Measurements from ENCODE around the gene HIBADH.

The HIBADH gene

GRCh38 chr7:27590416-27590815, 72.3 kb downstream of the HIBADH start:
- no peak overlapping the region for H3K4me3 ChIP-seq (replicated peaks; ENCODE audit: low read depth, low read length)
- DNase-seq (ENCODE audit: extremely low read depth, insufficient read length): no peak

GRCh38 chr7:27587429-27587828, 75.3 kb downstream of the HIBADH start:
- peak; percentile 7 for DNase-seq (ENCODE audit: extremely low read depth, insufficient read length)
- H3K4me3 ChIP-seq (replicated peaks; ENCODE audit: low read depth, low read length): no peak overlapping the region
- H3K27me3 ChIP-seq (replicated peaks; ENCODE audit: control insufficient read depth, insufficient read depth, low read length): no peaks in the 10 kb centered on the region
- TF ChIP-seq, protein P1, sequence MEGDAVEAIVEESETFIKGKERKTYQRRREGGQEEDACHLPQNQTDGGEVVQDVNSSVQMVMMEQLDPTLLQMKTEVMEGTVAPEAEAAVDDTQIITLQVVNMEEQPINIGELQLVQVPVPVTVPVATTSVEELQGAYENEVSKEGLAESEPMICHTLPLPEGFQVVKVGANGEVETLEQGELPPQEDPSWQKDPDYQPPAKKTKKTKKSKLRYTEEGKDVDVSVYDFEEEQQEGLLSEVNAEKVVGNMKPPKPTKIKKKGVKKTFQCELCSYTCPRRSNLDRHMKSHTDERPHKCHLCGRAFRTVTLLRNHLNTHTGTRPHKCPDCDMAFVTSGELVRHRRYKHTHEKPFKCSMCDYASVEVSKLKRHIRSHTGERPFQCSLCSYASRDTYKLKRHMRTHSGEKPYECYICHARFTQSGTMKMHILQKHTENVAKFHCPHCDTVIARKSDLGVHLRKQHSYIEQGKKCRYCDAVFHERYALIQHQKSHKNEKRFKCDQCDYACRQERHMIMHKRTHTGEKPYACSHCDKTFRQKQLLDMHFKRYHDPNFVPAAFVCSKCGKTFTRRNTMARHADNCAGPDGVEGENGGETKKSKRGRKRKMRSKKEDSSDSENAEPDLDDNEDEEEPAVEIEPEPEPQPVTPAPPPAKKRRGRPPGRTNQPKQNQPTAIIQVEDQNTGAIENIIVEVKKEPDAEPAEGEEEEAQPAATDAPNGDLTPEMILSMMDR (IDR thresholded peaks at IDR 0.05; ENCODE audit: insufficient read depth, low read length, poor library complexity, severe bottlenecking): no peak
- H3K36me3 ChIP-seq (ENCODE audit: control insufficient read depth, insufficient read depth, low read length): no peaks in the 10 kb centered on the region

More at GRCh38 chr7:27590416-27590815, 72.3 kb downstream of the HIBADH start:
- H3K27me3 ChIP-seq (replicated peaks; ENCODE audit: control insufficient read depth, insufficient read depth, low read length): no peaks in the 10 kb centered on the region
- H3K36me3 ChIP-seq (ENCODE audit: control insufficient read depth, insufficient read depth, low read length): no peaks in the 10 kb centered on the region
- TF ChIP-seq, protein P1 (IDR thresholded peaks at IDR 0.05; ENCODE audit: insufficient read depth, low read length, poor library complexity, severe bottlenecking): no peak

DNA sequence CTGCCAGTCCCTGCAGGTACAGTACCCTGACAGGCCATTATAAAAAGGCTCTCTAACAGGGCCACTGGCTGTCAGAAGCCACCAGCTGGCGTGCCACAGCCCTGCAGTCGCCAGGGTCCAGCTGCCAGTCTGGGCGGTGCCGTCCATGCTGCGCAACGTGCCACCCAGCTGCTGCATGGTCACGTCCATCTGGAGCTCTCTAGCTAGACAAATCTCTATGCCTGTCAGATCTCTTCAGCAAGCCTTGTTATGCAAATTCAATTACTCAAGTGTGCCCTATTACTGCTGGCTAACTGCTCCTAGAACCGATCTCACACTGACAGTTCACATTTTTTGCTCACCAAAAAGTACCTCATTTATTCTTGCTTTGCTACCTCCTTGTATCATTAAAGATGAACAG, 75.9 kb downstream of the HIBADH start:
- no peaks in the 10 kb centered on the region for H3K27me3 ChIP-seq (replicated peaks; ENCODE audit: control insufficient read depth, insufficient read depth, low read length)
- DNase-seq (ENCODE audit: extremely low read depth, insufficient read length): peak; percentile 69
- no peak overlapping the region for H3K4me3 ChIP-seq (replicated peaks; ENCODE audit: low read depth, low read length)
- no peaks in the 10 kb centered on the region for H3K36me3 ChIP-seq (ENCODE audit: control insufficient read depth, insufficient read depth, low read length)
- TF ChIP-seq, protein P1 (IDR thresholded peaks at IDR 0.05; ENCODE audit: insufficient read depth, low read length, poor library complexity, severe bottlenecking): no peak

DNA sequence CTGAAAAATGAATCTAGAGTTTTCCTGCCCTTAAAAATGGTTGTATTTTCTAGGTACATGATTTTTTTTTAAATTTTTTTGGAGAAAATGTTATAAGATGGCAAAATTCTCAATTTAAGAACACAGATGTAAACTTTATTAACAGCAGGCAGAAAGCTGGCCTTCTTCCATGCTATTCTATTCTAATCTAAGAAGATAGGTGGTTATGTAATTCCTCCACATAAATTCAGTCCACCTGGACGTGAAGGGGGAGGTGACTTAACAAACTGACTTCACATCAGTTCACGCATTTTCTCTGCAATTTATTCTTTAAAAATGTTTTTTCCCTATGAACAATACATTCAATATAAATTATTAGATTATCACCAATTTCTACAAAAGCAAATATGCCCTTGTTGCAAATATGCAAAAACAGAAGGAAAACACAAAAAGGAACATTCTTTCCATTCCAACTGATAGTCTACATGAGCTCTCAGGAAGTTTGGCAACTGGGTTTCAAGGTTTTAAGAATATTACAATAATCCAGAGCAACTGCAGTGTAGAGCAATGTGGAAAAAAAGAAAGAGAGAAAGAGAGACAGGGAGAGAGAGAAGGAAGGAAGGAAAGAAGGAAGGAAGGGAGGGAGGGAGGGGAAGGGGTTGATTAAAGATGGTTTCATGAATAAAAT, 76.8 kb downstream of the HIBADH start:
- Histone ChIP-seq H3K4me3 (replicated peaks; ENCODE audit: low read depth, low read length) (no peak overlapping the region), H3K36me3 (ENCODE audit: control insufficient read depth, insufficient read depth, low read length) (no peaks in the 10 kb centered on the region), H3K27me3 (replicated peaks; ENCODE audit: control insufficient read depth, insufficient read depth, low read length) (no peaks in the 10 kb centered on the region)
- TF ChIP-seq, protein P1 (IDR thresholded peaks at IDR 0.05; ENCODE audit: insufficient read depth, low read length, poor library complexity, severe bottlenecking): no peak
- DNase-seq (ENCODE audit: extremely low read depth, insufficient read length): no peak

DNA sequence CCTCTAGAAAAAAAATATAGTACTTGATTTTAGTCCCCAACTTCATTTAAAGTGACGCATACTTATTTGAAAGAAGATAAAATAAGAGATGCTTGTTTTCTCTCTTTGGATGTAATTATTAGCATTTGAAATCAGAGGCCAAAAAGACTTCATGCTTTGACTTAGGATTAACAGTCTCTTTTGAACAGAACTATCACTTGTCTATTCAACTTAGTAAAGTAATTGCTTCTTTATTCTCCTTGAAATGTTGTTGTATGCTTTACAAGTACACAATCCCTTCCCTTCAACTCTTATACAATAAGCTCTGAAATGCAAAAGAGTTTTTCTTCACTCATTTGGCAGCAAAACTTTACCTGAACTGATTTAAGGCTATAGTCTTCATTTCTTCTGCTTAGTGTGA, 80.8 kb downstream of the HIBADH start:
- TF ChIP-seq, protein P1 (IDR thresholded peaks at IDR 0.05; ENCODE audit: insufficient read depth, low read length, poor library complexity, severe bottlenecking): no peak
- Histone ChIP-seq H3K36me3 (ENCODE audit: control insufficient read depth, insufficient read depth, low read length) (no peaks in the 10 kb centered on the region), H3K27me3 (replicated peaks; ENCODE audit: control insufficient read depth, insufficient read depth, low read length) (no peaks in the 10 kb centered on the region), H3K4me3 (replicated peaks; ENCODE audit: low read depth, low read length) (no peak overlapping the region)
- DNase-seq (ENCODE audit: extremely low read depth, insufficient read length): no peak

DNA sequence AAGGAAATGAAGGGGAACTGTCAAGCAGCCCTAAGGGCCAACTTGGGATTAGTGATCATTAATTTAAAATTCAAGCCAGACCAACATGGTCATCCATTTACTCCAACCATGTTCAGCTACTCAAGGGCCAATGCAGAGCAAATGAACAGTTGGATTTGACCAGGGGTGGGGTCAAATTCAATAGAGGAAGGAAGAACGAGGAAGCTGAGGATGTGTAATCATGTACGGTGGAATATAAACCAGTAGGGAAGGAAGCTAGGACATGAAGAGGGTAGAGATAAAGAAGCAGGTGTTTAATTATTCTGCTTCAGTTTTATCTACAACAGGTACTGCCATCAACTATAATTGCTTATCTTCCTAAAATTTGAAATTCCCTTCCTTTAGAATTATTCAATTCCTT, 81.6 kb downstream of the HIBADH start:
- no peak for DNase-seq (ENCODE audit: extremely low read depth, insufficient read length)
- Histone ChIP-seq H3K36me3 (ENCODE audit: control insufficient read depth, insufficient read depth, low read length) (no peaks in the 10 kb centered on the region), H3K4me3 (replicated peaks; ENCODE audit: low read depth, low read length) (no peak overlapping the region), H3K27me3 (replicated peaks; ENCODE audit: control insufficient read depth, insufficient read depth, low read length) (no peaks in the 10 kb centered on the region)
- TF ChIP-seq, protein P1 (IDR thresholded peaks at IDR 0.05; ENCODE audit: insufficient read depth, low read length, poor library complexity, severe bottlenecking): no peak

Data from GM06990 (cell line).